Sigmoid colon (tissue), 7 donors: Measurements from ENCODE around the gene HACD2. TPM values are rescaled to one million over a fixed set of nuclear protein-coding genes. Genes with fewer than 3 reads are reported as not detected.
"Not testable (repeated sequence)": the region's sequence is repeated elsewhere in the genome, so short reads cannot be mapped to it uniquely, and the experiment has no call there.

ENCODE experiments used
- DNase-seq: peaks from one replicate; pipeline ENCODE4 v3.0.0-alpha.2; 2019
- H3K27ac ChIP-seq, 4 donors: fragments of 200-600 bp; sonication (generic); one replicate each; pipeline ENCODE4 v1.5.1; 2016 to 2019; ENCODE audit warnings: mild to moderate bottlenecking in 1 of 4
- H3K27me3 ChIP-seq, 3 donors: fragments of 200-600 bp; sonication (generic); one replicate each; pipeline ENCODE4 v1.5.1; 2019; ENCODE audit warnings: mild to moderate bottlenecking in 1 of 3
- H3K36me3 ChIP-seq, 4 donors: fragments of 200-600 bp; sonication (generic); one replicate each; pipeline ENCODE4 v1.5.1; 2016 to 2019
- H3K4me1 ChIP-seq, 4 donors: fragments of 200-600 bp; sonication (generic); one replicate each; pipeline ENCODE4 v1.5.1; 2017 to 2019
- H3K4me3 ChIP-seq, 4 donors: fragments of 200-600 bp; sonication (generic); one replicate each; pipeline ENCODE4 v1.5.1; 2017 to 2019; ENCODE audit warnings: mild to moderate bottlenecking in 2 of 4, moderate library complexity in 1 of 4
- H3K9me3 ChIP-seq, 4 donors: fragments of 200-600 bp in 3 of 4; sonication (generic) in 3 of 4; one replicate each; pipeline versions ENCODE4 v1.5.1 to v1.6.1; 2013 to 2019
- EP300 ChIP-seq, 4 donors: sonication (generic); formaldehyde crosslinking; IDR thresholded peaks; one replicate each; pipeline ENCODE4 v1.6.1; 2017; ENCODE audit warnings: antibody characterized with exemption in 4 of 4
- POLR2A ChIP-seq, 2 donors: fragments of 450-650 bp; IDR thresholded peaks; one replicate each; pipeline ENCODE4 v1.6.1; 2016; ENCODE audit warnings: antibody characterized with exemption in 2 of 2, mild to moderate bottlenecking in 2 of 2, moderate library complexity in 2 of 2
- POLR2AphosphoS5 ChIP-seq, 4 donors: sonication (generic); formaldehyde crosslinking; IDR thresholded peaks; one replicate each; pipeline ENCODE4 v1.6.1; 2017; ENCODE audit warnings: antibody characterized with exemption in 4 of 4
- WGBS, 2 donors: extraction: QIAGEN DNeasy Blood & Tissue Kit; methylation state at CpG; one replicate each; pipeline ENCODE4 v1.1.7; 2013; 5-methylcytosine and 5-hydroxymethylcytosine counted together
- intact Hi-C: fragments of 100-400 bp; cut with DNase I; formaldehyde crosslinking; loops from one replicate; pipeline ENCODE4 v1.15.1; 2023
- polyA plus RNA-seq, 3 donors: library from polyadenylated mRNA; stranded (reverse); fragments of 200-250 nt; gene quantifications; one replicate each; pipeline ENCODE4 v1.2.3, GENCODE V29; 2013
- total RNA-seq, 4 donors: library from RNA; depleted of rRNA; stranded (reverse); fragments of >200 nt; gene quantifications; one replicate each; pipeline ENCODE4 v1.1.0, GENCODE V29; 2016
- TF ChIP-seq, protein P1 (sequence below), 4 experiments: fragments of 450-650 bp in 3 of 4; fragments of 200-600 bp in 1 of 4; IDR thresholded peaks; one replicate each; pipeline ENCODE4 v1.5.1; 2016 to 2019; ENCODE audit warnings: antibody characterized with exemption in 4 of 4, mild to moderate bottlenecking in 3 of 4, moderate library complexity in 2 of 4
- donor health status: healthy with polysubstance abuse.
- donor health status: Bipolar disorder and iron deficiency.
- donor health status: healthy.

HACD2 gene
- total and polyA plus RNA-seq, 7 donors, result 6.6 to 26.4 (median 18.6) TPM

DNA sequence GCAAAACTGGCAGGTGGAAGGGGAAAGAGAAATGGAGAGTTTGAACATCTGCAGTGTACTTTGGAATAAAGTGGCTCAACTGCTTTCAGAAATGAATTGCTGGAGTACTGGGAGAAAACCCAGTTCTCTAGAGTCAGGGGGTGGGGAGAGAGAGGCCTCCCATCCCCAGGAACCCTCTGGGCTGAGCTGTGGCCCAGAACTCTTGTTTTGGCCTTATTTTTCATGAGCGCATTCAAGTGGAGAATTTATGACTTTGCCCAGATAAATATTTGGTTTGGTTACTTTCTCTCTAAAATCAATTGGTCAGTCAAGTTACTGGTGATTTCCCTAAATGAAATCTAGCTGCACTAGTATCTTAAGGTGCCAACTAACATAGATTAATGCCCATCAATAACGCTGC is 28.7 kb upstream of the HACD2 start:
- Histone ChIP-seq H3K4me1 (peaks cover 0 to 72% (median 45%) of the 10 kb centered on the region in 4 donors), H3K9me3 (no peaks in the 10 kb centered on the region), H3K36me3 (peaks cover 17 to 86% (median 37%) of the 10 kb centered on the region in 4 donors), H3K27me3 (no peaks in the 10 kb centered on the region), H3K4me3 (peak overlapping the region in 2 of 4 donors; percentile 1 to 3), H3K27ac (peak overlapping the region; percentile 53 to 98 (median 79))
- DNase-seq, result no peak
- TF ChIP-seq POLR2AphosphoS5 (IDR thresholded peaks at IDR 0.05) (peak in 1 of 4 donors; percentile 20), POLR2A (IDR thresholded peaks at IDR 0.05) (no peak)
- intact Hi-C loops, result no loop called here
- 89 to 92% methylated on average over 2 of the region's 2 CpGs for WGBS, 2 donors

DNA sequence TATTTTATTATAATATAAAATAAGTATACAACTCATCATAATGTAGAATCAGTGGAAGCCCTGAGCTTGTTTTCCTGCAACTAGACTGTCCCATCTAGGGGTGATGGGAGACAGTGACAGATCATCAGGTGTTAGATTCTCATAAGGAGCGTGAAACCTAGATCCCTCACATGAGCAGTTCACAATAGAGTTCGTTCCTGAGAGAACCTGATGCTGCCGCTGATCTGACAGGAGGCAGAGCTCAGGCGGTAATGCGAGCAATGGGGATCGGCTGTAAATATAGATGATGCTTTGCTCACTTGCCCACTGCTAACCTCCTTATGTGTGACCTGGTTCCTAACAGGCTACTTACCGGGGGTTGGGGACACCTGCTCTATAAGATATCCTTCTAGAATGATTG is 26.8 kb upstream of the HACD2 start:
- H3K4me3 ChIP-seq, DNase-seq, intact Hi-C loops, H3K9me3 ChIP-seq, H3K27me3 ChIP-seq: not testable (repeated sequence)
- Histone ChIP-seq H3K36me3 (peaks cover 3 to 67% (median 25%) of the 10 kb centered on the region in 4 donors), H3K4me1 (peaks cover 0 to 66% (median 38%) of the 10 kb centered on the region in 4 donors), H3K27ac (peak overlapping the region; percentile 4 to 98 (median 66))
- WGBS, 2 donors, result 95 to 97% methylated on average over 7 of the region's 7 CpGs
- peak in 3 of 4 donors; percentile 29 to 50 (median 47) for TF ChIP-seq POLR2AphosphoS5 (IDR thresholded peaks at IDR 0.05)

DNA sequence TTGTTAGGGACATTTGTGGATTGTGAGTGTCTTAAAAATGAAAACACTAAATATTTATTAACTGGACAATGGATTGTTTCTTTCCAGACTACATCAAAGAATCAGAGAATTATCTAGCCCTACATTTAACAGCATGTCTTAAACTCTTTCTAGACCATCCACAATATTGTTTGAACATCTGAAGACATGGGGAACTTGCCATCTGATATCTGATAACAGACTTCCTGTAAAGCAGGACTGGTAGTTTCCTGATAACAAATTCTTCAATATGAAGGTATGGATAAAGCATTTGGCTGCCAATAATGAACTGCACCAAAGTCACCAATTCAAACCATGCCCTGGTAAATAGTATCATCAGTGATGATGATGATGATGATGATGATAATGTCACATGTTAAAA is 26.2 kb upstream of the HACD2 start:
- DNase-seq, result no peak
- TF ChIP-seq POLR2AphosphoS5 (IDR thresholded peaks at IDR 0.05) (peak in 3 of 4 donors; percentile 15 to 64 (median 61)), POLR2A (IDR thresholded peaks at IDR 0.05) (no peak), EP300 (IDR thresholded peaks at IDR 0.05) (no peak)
- TF ChIP-seq, protein P1, sequence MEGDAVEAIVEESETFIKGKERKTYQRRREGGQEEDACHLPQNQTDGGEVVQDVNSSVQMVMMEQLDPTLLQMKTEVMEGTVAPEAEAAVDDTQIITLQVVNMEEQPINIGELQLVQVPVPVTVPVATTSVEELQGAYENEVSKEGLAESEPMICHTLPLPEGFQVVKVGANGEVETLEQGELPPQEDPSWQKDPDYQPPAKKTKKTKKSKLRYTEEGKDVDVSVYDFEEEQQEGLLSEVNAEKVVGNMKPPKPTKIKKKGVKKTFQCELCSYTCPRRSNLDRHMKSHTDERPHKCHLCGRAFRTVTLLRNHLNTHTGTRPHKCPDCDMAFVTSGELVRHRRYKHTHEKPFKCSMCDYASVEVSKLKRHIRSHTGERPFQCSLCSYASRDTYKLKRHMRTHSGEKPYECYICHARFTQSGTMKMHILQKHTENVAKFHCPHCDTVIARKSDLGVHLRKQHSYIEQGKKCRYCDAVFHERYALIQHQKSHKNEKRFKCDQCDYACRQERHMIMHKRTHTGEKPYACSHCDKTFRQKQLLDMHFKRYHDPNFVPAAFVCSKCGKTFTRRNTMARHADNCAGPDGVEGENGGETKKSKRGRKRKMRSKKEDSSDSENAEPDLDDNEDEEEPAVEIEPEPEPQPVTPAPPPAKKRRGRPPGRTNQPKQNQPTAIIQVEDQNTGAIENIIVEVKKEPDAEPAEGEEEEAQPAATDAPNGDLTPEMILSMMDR (IDR thresholded peaks at IDR 0.05), result no peak
- Histone ChIP-seq H3K27me3 (no peaks in the 10 kb centered on the region), H3K27ac (peak overlapping the region in 3 of 4 donors; percentile 4 to 98 (median 95)), H3K4me3 (no peak overlapping the region), H3K4me1 (peaks cover 0 to 63% (median 37%) of the 10 kb centered on the region in 4 donors), H3K36me3 (peaks cover 3 to 63% (median 25%) of the 10 kb centered on the region in 4 donors), H3K9me3 (no peaks in the 10 kb centered on the region)
- intact Hi-C loops, result no loop called here

DNA sequence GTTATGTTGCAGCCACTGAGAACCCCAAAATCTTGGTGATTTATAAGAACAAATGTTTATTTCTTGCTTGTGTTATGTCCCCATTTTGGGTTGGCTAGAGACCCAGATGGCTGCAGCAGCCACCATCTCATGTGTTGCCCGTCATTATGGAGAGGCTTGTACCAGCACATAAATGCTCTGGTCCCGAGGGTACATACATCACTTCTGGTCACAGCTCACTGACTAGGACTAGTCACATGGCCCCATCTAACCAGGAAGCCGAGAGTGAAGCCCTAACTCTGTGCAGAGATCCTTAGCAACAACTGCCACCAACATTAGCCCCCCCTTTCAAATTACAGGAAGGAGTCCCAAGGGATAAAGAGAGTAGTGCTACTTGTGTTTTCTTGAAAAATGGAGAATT is 25.5 kb upstream of the HACD2 start:
- Histone ChIP-seq H3K4me1 (peaks cover 0 to 55% (median 33%) of the 10 kb centered on the region in 4 donors), H3K36me3 (peaks cover 3 to 55% (median 25%) of the 10 kb centered on the region in 4 donors), H3K27me3 (no peaks in the 10 kb centered on the region), H3K27ac (peak overlapping the region; percentile 4 to 98 (median 72)), H3K4me3 (no peak overlapping the region), H3K9me3 (no peaks in the 10 kb centered on the region)
- TF ChIP-seq EP300 (IDR thresholded peaks at IDR 0.05) (peak in 1 of 4 donors; percentile 60), POLR2AphosphoS5 (IDR thresholded peaks at IDR 0.05) (peak; percentile 30 to 78 (median 56)), POLR2A (IDR thresholded peaks at IDR 0.05) (no peak)
- TF ChIP-seq, protein P1 (IDR thresholded peaks at IDR 0.05), result no peak
- WGBS, 2 donors, result 71 to 92% methylated on average over 3 of the region's 3 CpGs
- intact Hi-C loops, result no loop called here
- DNase-seq, result no peak

DNA sequence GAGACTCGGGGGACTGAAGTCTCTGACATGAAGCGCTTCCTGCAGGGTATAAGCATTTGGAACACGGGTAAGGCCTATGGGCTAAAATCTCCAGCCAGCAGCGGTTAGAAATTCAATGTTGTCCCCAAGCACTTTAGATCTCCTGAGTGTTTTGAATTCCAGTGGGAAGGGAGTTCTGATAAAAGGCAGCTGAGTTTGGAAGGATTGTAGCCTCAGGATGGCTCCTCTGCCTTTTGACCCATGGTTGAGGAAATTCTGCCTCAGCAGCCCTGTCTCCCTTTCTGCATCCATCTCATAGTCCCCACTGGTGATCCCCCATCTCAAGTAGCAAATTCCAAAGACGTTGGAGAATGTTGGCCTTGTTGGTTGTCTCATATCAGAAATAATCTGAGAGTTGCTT is 24.2 kb upstream of the HACD2 start:
- H3K27ac ChIP-seq, result peak overlapping the region; percentile 42 to 98 (median 68)
- WGBS, 2 donors, result 93 to 94% methylated on average over 5 of the region's 5 CpGs

More for the DNA sequence above, 24.2 kb upstream of the HACD2 start:
- Histone ChIP-seq H3K9me3 (no peaks in the 10 kb centered on the region), H3K4me1 (peaks cover 0 to 42% (median 22%) of the 10 kb centered on the region in 4 donors), H3K27me3 (no peaks in the 10 kb centered on the region), H3K4me3 (no peak overlapping the region), H3K36me3 (peaks cover under 1 to 43% (median 16%) of the 10 kb centered on the region in 4 donors)
- no peak for DNase-seq
- intact Hi-C loops, result no loop called here
- TF ChIP-seq, protein P1 (IDR thresholded peaks at IDR 0.05), result no peak
- peak in 1 of 2 donors; percentile 3 for TF ChIP-seq POLR2A (IDR thresholded peaks at IDR 0.05)
- TF ChIP-seq POLR2AphosphoS5 (IDR thresholded peaks at IDR 0.05), result peak in 3 of 4 donors; percentile 22 to 76 (median 74)
- no peak for TF ChIP-seq EP300 (IDR thresholded peaks at IDR 0.05)
